GM18507 (cell line): Measurements from ENCODE around the gene RDH16.
"Not testable (repeated sequence)": the region's sequence is repeated elsewhere in the genome, so short reads cannot be mapped to it uniquely, and the experiment has no call there.

Source experiments
- DNase-seq: peaks from one replicate; pipeline ENCODE4 v3.0.0; 2011; ENCODE audit warnings: low read depth; ENCODE audit not compliant: insufficient read length; ENCODE audit errors: extremely low spot score
- FAIRE-seq: peaks from 2 replicates; lab custom pipeline; 2011; peaks lifted over from hg19 to GRCh38; lab: Jason Lieb, UNC

The RDH16 gene

GRCh38 chr12:56962247-56962646, 4.8 kb upstream of the RDH16 start:
- FAIRE-seq, DNase-seq: not testable (repeated sequence)

- no peak for FAIRE-seq
- no peak for DNase-seq
These were observed 1.0 kb upstream of the RDH16 start for GRCh38 chr12:56958422-56958821.

GRCh38 chr12:56955631-56956256, 1.7 kb downstream of the RDH16 start:
- DNase-seq (no peak), FAIRE-seq (no peak)

GRCh38 chr12:56954958-56955355, 2.5 kb downstream of the RDH16 start:
- DNase-seq (no peak), FAIRE-seq (no peak)

GRCh38 chr12:56954057-56954957, 3.1 kb downstream of the RDH16 start:
- no peak for FAIRE-seq
- DNase-seq = no peak

GRCh38 chr12:56953314-56953713, 4.1 kb downstream of the RDH16 start:
- no peak for DNase-seq
- FAIRE-seq = no peak

- FAIRE-seq (no peak), DNase-seq (no peak)
These were observed 5.6 kb downstream of the RDH16 start for GRCh38 chr12:56951582-56952339.

- DNase-seq (no peak), FAIRE-seq (no peak)
These were observed 8.5 kb downstream of the RDH16 start for GRCh38 chr12:56948881-56949280.

GRCh38 chr12:56948457-56948777, 9.0 kb downstream of the RDH16 start:
- FAIRE-seq (no peak), DNase-seq (no peak)

- DNase-seq = no peak
- no peak for FAIRE-seq
These were observed 9.6 kb downstream of the RDH16 start for GRCh38 chr12:56947633-56948456.

- FAIRE-seq (no peak), DNase-seq (no peak)
These were observed 13.5 kb downstream of the RDH16 start for GRCh38 chr12:56943878-56944277.

GRCh38 chr12:56943374-56943773, 14.0 kb downstream of the RDH16 start:
- DNase-seq, FAIRE-seq: not testable (repeated sequence)

GRCh38 chr12:56941299-56942017, 15.9 kb downstream of the RDH16 start:
- no peak for FAIRE-seq
- no peak for DNase-seq

- not testable (repeated sequence) for FAIRE-seq, DNase-seq
These were observed 16.5 kb downstream of the RDH16 start for GRCh38 chr12:56940942-56941298.

- FAIRE-seq (no peak), DNase-seq (no peak)
These were observed 21.7 kb downstream of the RDH16 start for GRCh38 chr12:56935752-56936151.

- FAIRE-seq = no peak
- no peak for DNase-seq
These were observed 22.3 kb downstream of the RDH16 start for GRCh38 chr12:56935157-56935556.

GRCh38 chr12:56933826-56934625, 23.4 kb downstream of the RDH16 start, which contains the start of gene SDR9C7:
SDR9C7 (minus strand) TSS chr12:56934408; CDS start chr12:56934261, 147 bp downstream.
- FAIRE-seq (no peak), DNase-seq (no peak)

GRCh38 chr12:56932867-56933266, 24.5 kb downstream of the RDH16 start:
- no peak for DNase-seq
- no peak for FAIRE-seq
